Activated naive CD4-positive, alpha-beta T cell treated with Interleukin-2 at 50 U/mL for 16 hours (primary cell): ENCODE data around the gene ACKR4.

Source experiments
- DNase-seq: peaks from one replicate; pipeline ENCODE4 v3.0.0-alpha.2; 2020

The ACKR4 gene

DNA sequence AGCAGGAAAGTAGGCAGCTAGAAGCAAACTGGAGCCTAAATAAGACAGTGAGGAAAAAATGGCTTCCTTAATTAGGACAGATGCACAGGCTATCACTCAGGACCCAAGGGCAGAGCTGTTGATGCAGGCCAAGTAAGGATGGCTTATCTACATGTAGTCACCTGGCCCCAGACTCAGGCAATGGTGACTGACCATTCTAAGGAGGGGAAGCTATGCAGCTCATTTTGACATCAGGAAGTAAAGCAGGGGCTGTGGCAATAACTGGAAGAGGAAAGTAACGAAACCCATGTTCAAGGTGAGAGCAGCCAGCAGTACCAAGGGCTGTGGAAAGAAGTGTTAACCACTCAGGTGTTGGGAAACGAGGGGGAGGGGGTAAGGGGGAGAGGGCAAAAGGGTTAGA lies 46.3 kb downstream of the ACKR4 start:
- DNase-seq: no peak

DNA sequence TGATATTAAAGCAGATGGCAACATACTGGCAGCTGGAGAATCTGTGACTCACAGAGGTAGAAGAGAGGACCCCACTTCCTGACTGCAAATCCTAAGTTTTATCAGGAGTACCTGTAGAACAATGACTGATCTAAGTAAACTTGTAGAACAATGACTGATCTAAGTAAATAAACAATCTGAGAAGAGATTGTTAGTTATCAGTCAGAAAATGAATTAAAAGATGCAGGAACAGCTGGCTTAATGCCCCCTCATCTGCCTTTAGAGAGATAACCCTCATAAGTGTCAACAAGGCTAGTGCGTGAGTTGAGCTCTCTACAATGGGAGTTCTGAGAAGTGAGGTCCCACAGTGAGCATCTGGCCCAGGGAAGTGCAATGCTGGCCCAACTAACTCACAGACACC lies 48.0 kb downstream of the ACKR4 start:
- DNase-seq: no peak

DNA sequence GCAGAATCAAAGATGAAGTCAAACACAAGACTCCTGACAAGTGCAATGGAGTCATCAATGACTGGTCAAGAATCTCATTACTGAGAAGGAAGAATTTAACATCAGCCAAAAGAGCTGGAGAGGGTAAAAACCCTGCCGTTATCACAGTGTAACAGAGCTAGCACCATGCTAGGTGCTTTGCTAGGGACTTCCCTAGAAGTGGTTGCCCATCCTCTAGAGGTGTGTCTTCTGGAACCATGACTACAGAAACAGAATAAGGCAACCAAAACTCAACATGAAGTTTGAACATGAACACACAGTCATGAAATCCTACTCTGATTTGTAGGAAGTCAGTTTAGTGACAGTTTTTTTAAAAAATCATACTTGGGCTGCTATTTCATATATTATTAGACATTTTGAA lies 53.1 kb downstream of the ACKR4 start:
- DNase-seq: no peak
